ENCODE data around the gene CAST.

- TF ChIP-seq ZNF426 (tag by site-specific recombination; IDR thresholded peaks at IDR 0.05) (no peak), YY1 (tag by site-specific recombination; IDR thresholded peaks at IDR 0.05) (no peak), PBX3 (CRISPR knock-in tag; IDR thresholded peaks at IDR 0.05) (no peak), CTCF (tag by site-specific recombination; IDR thresholded peaks at IDR 0.05) (no peak), ZNF202 (tag by site-specific recombination; IDR thresholded peaks at IDR 0.05; ENCODE audit: borderline replicate concordance) (no peak), INSM2 (tag by site-specific recombination; IDR thresholded peaks at IDR 0.05) (no peak), ZNF621 (tag by site-specific recombination; IDR thresholded peaks at IDR 0.05) (no peak)
Measured at GRCh38 chr5:96677496-96677895, 15.3 kb downstream of the CAST start.

All from HEK293 (cell line).